CD4-positive, alpha-beta T cell treated with Interleukin-17A for 4 hours (primary cell): Measurements from ENCODE around the gene SV2B.
A peak's percentile ranks its signal among the peaks of the same experiment; 100 is the strongest.
"Not testable (repeated sequence)": the region's sequence is repeated elsewhere in the genome, so short reads cannot be mapped to it uniquely, and the experiment has no call there.

Experiments used
- DNase-seq: peaks from one replicate; pipeline ENCODE4 v3.0.0-alpha.2; 2020; ENCODE audit warnings: mixed read lengths

Gene SV2B

DNA sequence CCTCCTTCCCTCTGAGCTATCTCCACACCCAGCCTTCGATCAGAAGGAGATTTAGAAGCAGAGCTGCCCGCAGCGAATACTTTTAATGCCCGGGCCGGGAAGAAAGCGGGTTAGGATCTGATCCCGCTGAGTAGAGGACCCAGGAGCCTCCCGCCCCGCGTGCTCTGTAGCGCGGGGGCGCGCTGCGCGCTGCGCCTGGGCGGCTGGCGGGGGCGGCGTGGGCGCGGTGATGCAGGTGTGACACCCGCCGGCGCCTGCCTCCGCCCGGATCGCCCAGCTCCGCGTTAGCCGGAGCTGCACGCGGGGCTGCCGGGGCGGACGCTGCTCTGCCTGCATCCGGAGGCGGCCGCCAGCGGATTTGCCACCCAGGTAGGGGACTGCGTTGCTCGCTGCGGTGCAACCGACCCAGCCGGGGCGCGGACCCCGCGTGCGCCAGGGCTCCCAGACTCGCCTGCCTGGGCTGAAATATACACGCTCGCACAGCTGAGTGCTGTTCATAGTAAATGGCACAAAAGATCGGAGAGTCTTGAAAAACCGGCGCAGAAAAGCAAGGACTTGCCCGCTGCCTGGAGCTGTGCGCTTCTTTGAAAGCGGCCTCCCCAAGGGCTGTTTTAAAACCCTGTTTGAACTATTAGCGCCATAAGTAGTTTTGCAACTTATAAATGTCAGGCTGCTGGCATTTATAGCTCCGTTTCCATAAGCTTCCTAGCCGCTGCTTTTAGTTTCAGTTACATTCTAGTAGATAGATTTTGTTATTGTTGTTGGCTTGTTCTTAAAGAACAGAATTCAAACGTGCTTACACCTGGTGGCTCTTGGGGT lies at the start of gene SV2B:
TSS of gene SV2B (plus strand) at position 263 of the 819 bp plus-strand sequence. CDS start 126,007 bp downstream, outside the sequence.
- peak; percentile 45 for DNase-seq

DNA sequence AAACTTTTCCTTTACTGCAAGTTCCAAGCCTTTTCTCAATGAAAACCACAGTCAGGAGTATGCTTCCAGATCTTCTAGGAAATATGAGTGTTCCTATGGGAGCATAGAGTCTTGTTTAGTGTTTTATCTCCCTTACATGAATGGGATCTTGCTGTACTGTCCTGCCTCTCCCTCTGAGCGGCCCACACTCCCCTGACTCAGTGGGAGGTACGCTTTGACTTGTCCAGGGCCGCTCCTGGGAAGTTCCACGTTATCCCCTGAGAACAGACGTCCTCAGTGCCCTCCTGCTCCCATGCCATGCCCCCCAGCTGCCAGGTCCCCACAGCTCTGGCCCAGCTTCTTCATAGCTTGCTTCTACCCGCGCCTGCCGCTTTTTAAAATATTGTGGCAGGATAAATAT lies 48.8 kb upstream of the SV2B start:
- DNase-seq: no peak

GRCh38 chr15:91054816-91055215 lies 45.2 kb upstream of the SV2B start:
- no peak for DNase-seq

GRCh38 chr15:91055548-91056331 lies 44.3 kb upstream of the SV2B start:
- DNase-seq: peak; percentile 34

DNA sequence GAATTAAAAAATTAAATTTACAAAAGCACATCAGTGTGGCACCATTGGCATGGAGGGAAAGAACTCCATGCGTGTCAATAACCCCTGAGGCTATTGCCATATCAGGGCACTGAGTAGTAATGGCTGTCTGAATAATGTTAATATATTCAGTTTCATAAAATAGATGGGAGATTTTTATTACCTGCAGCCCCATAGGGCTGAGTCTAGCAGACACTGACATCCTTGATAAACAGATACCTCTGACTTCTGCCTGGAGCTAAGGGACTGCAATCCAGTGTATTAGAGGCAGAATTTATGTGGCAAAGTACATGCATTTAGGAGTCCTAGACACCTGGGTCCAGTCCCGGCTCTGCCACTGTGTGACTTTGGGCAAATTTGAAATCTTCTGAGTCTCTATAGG lies 38.8 kb upstream of the SV2B start:
- DNase-seq: no peak

GRCh38 chr15:91061997-91062396 lies 38.1 kb upstream of the SV2B start:
- no peak for DNase-seq

GRCh38 chr15:91065505-91065904 lies 34.6 kb upstream of the SV2B start:
- no peak for DNase-seq

- no peak for DNase-seq
Measured at GRCh38 chr15:91067036-91067435, 33.0 kb upstream of the SV2B start.

GRCh38 chr15:91068436-91068835 lies 31.6 kb upstream of the SV2B start:
- no peak for DNase-seq

- DNase-seq: no peak
Measured at GRCh38 chr15:91068966-91069365, 31.1 kb upstream of the SV2B start.

DNA sequence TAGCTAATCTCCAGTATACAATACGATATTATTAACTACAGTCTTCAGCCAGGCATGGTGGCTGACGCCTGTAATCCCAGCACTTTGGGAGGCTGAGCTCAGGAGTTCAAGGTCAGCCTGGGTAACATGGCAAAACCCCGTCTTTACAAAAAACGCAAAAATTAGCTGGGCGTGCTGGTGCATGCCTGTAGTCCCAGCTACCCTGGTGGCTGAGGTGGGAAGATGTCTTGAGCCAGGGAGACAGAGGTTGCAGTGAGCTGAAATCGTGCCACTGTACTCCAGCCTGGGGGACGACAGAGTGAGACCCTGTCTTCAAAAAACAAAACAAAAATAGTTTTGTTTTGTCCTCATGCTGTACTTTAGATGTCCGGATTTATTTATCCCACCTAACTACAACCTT lies 29.2 kb upstream of the SV2B start:
- DNase-seq: no peak

DNA sequence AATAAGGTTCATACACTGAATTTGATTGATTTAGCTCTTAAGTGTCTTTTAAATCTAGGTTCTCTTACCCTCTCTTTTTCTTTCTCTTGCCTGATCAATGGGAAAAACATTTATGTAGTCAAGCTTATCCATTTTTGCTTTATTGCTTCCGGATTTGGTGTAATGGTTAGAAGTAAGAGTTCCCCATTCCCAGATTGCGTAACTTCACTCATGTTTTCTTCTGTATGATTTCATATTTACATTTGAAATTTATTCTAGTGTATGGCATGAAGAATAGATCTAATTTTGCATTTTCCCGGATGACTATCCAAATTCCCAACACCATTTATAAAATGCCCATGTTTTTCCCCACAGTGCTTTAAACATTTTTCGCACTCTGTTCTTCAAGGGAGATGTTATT lies 27.9 kb upstream of the SV2B start:
- DNase-seq: no peak

GRCh38 chr15:91073077-91073476 lies 27.0 kb upstream of the SV2B start:
- no peak for DNase-seq

- no peak for DNase-seq
Measured at GRCh38 chr15:91073768-91074167, 26.3 kb upstream of the SV2B start.

DNA sequence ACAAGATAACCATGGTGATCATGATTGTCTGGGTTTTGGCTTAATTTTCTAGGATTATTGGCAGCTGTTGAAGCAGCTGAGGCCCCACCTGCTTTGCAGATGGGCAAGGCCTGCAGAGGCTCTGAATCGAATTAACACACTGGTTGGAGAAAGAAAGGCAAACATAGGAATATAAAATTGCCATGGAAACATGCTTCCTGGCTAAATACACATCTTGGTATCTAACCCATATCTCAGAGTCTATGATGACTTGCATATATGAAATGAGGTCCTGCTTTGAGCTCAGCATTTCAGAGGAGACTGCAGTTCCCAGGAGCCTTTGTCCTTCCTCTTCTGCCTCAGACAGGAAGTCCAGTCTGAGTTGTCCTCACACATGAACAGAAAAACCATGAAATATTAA lies 24.3 kb upstream of the SV2B start:
- DNase-seq: no peak

DNA sequence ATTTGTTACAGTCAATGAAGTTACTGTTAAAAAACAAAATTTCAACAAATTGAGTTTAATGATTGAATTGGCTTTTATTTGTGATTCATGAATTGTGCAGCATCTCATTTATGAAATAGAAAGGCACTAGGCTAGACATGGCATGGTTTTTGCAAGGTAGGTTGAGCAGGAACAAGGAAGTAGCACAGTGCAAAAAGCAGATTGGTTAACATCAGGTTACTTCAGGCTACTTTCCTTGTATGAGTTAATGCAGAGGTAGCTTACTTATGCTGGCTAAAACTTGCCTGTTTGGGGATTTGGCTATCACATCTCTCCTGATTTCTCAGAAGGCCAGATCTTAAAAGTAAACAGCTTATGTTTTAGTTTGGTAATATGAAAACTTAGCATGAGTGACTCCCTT lies 23.0 kb upstream of the SV2B start:
- no peak for DNase-seq

GRCh38 chr15:91093866-91094265 lies 6.2 kb upstream of the SV2B start:
- not testable (repeated sequence) for DNase-seq

DNA sequence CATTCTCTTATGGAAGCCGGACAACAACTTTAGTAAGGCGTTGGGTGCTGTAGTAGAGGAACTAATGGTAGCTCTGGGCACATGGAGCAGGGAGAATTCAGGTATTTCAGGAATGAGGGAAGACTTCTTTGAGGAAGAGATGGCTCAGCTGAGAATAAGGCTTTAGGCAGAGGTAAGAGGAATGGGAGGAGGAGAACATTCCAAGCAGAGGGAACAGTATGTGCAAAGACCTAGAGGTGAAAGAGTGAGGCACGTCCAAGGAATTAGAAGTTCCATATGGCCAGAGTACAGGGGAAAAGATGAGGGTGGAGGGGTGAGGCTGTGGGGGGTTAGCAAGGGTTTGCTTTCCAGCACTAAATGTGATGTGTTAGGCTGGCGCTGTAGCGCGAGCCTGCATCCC lies 1.6 kb upstream of the SV2B start:
- no peak for DNase-seq

GRCh38 chr15:91099616-91099994 lies 452 bp upstream of the SV2B start:
- peak; percentile 3 for DNase-seq

DNA sequence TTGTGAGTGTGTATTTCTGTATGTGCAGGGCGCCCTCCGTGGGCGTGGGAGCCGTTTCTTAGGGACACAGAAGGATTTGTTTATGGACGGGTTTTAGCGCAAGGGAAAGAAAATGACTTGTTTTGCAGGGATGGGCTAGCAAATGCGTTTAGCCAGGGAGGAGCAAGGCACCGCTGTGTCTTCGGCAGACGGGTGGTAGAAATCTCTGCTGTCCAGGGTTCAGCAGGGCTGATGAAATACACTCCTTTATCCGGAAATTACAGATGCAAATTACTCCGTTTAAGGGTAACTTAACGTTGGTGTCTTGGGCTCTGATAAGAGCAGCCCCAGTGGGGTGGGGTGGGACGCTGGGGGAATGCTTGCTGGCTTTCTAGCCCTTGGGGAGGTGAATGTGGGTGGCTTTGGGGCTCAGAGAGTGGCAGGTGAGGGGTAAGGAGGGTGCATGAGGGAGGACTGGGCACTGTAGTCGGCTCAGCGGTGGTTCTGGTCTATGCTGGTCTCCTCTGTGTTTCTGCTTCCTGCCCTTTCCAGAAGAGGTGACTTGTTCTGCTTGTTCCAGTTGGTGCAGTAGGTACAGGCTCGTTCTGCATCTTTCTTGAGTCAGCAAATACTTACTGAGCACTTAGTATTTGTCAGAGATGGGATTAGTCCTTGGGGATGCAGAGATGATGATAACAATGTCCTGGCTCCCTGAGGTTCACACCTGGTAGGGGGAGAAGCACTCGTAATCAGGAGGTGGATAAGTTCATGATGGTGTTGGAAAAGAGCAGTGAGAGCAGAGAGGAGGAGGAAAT lies 954 bp downstream of the SV2B start:
- DNase-seq: no peak

DNA sequence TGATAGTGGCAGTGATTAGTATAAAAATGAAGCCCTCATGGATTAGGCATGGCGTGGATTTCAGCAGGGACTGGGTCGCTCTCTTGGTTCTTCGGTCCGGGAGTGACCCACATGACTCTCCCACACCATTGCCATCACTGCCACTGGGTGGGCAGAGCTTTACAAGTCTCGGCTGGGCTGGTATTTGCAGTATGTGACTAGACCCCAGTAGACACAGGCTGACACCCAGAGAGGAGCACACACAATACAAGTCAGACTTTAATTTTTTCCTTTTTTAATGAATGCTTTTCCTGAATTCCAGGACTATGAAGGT lies 1.5 kb downstream of the SV2B start:
- DNase-seq: no peak

- DNase-seq: no peak
Measured at GRCh38 chr15:91102546-91103330, 2.7 kb downstream of the SV2B start.

GRCh38 chr15:91104111-91104510 lies 4.1 kb downstream of the SV2B start:
- no peak for DNase-seq
